GM23338 (cell line): Measurements from ENCODE around the gene DHX38. TPM values are rescaled to one million over a fixed set of nuclear protein-coding genes. Genes with fewer than 3 reads are reported as not detected.

Experiments used
- ATAC-seq: fragments of 200-7000 bp; cut with Tn5 transposase; 3 replicates; pipeline ENCODE4 v1.9.1; 2020
- DNase-seq: peaks from one replicate; pipeline ENCODE4 v3.0.0-alpha.2; 2015; ENCODE audit warnings: low spot score
- H2AFZ ChIP-seq: fragments of 200-600 bp; sonication (generic); 2 replicates; pipeline ENCODE4 v1.8.0; 2016; ENCODE audit warnings: antibody characterized with exemption, mild to moderate bottlenecking, moderate library complexity
- H3F3A ChIP-seq: fragments of 200-600 bp; sonication (generic); replicated peaks from 2 replicates; pipeline ENCODE4 v1.8.0; 2017; ENCODE audit warnings: antibody characterized with exemption, mixed run types, low read depth
- H3K27ac ChIP-seq: fragments of 200-600 bp; sonication (generic); 2 replicates; pipeline ENCODE4 v1.6.1; 2016; ENCODE audit warnings: low read depth
- H3K27me3 ChIP-seq: fragments of 200-600 bp; sonication (generic); 2 replicates; pipeline ENCODE4 v1.8.0; 2016; ENCODE audit warnings: mild to moderate bottlenecking, mixed run types, moderate library complexity; ENCODE audit not compliant: insufficient read depth
- H3K36me3 ChIP-seq: fragments of 200-600 bp; sonication (generic); 2 replicates; pipeline ENCODE4 v1.8.0; 2016; ENCODE audit warnings: mild to moderate bottlenecking; ENCODE audit not compliant: insufficient read depth
- H3K4me1 ChIP-seq: fragments of 200-600 bp; sonication (generic); 2 replicates; pipeline ENCODE4 v1.8.0; 2016; ENCODE audit warnings: mild to moderate bottlenecking, moderate library complexity; ENCODE audit not compliant: insufficient read depth
- H3K4me2 ChIP-seq: fragments of 200-600 bp; sonication (generic); 2 replicates; pipeline ENCODE4 v1.7.1; 2017; ENCODE audit warnings: mixed run types
- H3K4me3 ChIP-seq: fragments of 200-600 bp; sonication (generic); 2 replicates; pipeline ENCODE4 v1.6.1; 2016; ENCODE audit warnings: mixed run types
- H3K79me2 ChIP-seq: fragments of 200-600 bp; sonication (generic); replicated peaks from 2 replicates; pipeline ENCODE4 v1.8.0; 2017; ENCODE audit warnings: mild to moderate bottlenecking; ENCODE audit not compliant: insufficient read depth
- H3K9me2 ChIP-seq: fragments of 200-600 bp; sonication (generic); 2 replicates; pipeline ENCODE4 v1.8.0; 2017; ENCODE audit not compliant: insufficient read depth
- H4K20me1 ChIP-seq: fragments of 200-600 bp; sonication (generic); replicated peaks from 2 replicates; pipeline ENCODE4 v1.8.0; 2017; ENCODE audit warnings: mild to moderate bottlenecking; ENCODE audit not compliant: insufficient read depth
- H3K27ac Mint-ChIP-seq: 2 replicates; pipeline ENCODE4 v1.8.0; 2020; ENCODE audit warnings: inconsistent platforms, mild to moderate bottlenecking, moderate library complexity, mixed read lengths
- H3K27me3 Mint-ChIP-seq: 3 replicates; pipeline ENCODE4 v1.8.0; 2022; ENCODE audit warnings: low read depth, mild to moderate bottlenecking, moderate library complexity, mixed read lengths, inconsistent platforms; ENCODE audit not compliant: insufficient read depth, poor library complexity
- H3K36me3 Mint-ChIP-seq: 3 replicates; pipeline ENCODE4 v1.8.0; 2021; ENCODE audit warnings: low read depth, mild to moderate bottlenecking, inconsistent platforms, moderate library complexity, mixed read lengths
- H3K4me1 Mint-ChIP-seq: 3 replicates; pipeline ENCODE4 v1.8.0; 2020; ENCODE audit warnings: mild to moderate bottlenecking, inconsistent platforms, mixed read lengths
- H3K4me3 Mint-ChIP-seq: 3 replicates; pipeline ENCODE4 v1.8.0; 2021; ENCODE audit warnings: moderate library complexity, mild to moderate bottlenecking, inconsistent platforms, mixed read lengths
- H3K9me3 Mint-ChIP-seq: 3 replicates; pipeline ENCODE4 v1.8.0; 2020; ENCODE audit warnings: moderate library complexity, mild to moderate bottlenecking, inconsistent platforms, mixed read lengths
- JUNB ChIP-seq: IDR thresholded peaks from one replicate; pipeline ENCODE4 v1.6.1; 2016; ENCODE audit warnings: antibody characterized with exemption; ENCODE audit not compliant: unreplicated experiment
- polyA plus RNA-seq: library from polyadenylated mRNA; unstranded; fragments of >200 nt; fragmentation: Nextera tagmentation; extraction: Ambion mirVana; gene quantifications from 2 replicates; pipeline ENCODE4 v1.2.1, GENCODE V29; 2016
- total RNA-seq: library from RNA; depleted of rRNA; stranded (reverse); fragments of >200 nt; shearing (Covaris generic); gene quantifications from 2 replicates; pipeline ENCODE4 v1.2.3, GENCODE V29; 2014
- TF ChIP-seq, protein P1 (sequence below): fragments of 250-450 bp; sonication (Bioruptor Pico); IDR thresholded peaks from 2 replicates; pipeline ENCODE4 v1.5.0; 2020; ENCODE audit warnings: mild to moderate bottlenecking, moderate library complexity
- TF ChIP-seq, protein P2 (sequence below), 2 experiments: fragments of 200-600 bp in 1 of 2; sonication (generic) in 1 of 2; conservative IDR thresholded peaks; 2 replicates each; pipeline versions ENCODE4 v1.5.1 to v1.6.1; 2016 to 2017; ENCODE audit warnings: antibody characterized with exemption in 2 of 2, low read depth in 2 of 2, mild to moderate bottlenecking in 2 of 2, moderate library complexity in 1 of 2

The DHX38 gene
- total and polyA plus RNA-seq, 2 experiments from 2014 or later, result 31.4 to 46.4 TPM

DNA sequence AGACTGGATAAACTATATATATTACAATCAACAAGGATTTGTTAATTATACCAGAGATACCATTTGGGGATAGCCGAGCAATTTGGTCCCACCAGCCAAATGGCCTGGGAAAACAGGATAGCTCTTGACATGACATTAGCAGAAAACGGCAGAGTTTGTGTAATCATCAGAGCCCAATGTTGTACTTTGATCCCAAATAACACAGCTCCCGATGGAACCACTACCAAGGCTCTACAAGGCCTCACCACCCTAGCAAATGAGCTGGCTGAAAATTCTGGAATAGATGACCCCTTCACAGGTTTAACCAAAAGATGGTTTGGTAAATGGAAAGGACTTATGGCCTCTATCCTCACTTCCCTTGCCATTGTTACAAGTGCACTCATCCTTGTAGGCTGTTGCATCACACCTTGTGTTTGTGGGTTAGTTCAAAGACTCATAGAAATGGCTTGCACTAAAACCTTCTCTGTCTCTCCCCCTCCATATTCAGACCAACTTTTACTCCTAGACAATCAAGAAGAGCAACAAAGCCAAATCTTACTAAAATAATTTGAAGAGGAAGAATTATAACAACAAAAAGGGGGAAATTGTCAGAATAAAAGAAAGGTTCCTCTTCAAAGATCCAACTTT is 9.8 kb upstream of the DHX38 start:
- no peaks in the 10 kb centered on the region for H3K4me1 ChIP-seq
- peaks cover 10% of the 10 kb centered on the region; the same call in 1 of the 2 replicates for H3K36me3 ChIP-seq
- ATAC-seq (no peak), DNase-seq (no peak)
- no peak overlapping the region for H2AFZ ChIP-seq
- H3K4me2 ChIP-seq, result no peak overlapping the region
- Mint-ChIP-seq H3K36me3 (peaks cover 49% of the 10 kb centered on the region), H3K27me3 (peaks cover 3% of the 10 kb centered on the region), H3K9me3 (peaks cover 15% of the 10 kb centered on the region), H3K27ac (no peak overlapping the region), H3K4me3 (no peak overlapping the region), H3K4me1 (no peaks in the 10 kb centered on the region)
- H4K20me1 ChIP-seq, result no peaks in the 10 kb centered on the region
- no peaks in the 10 kb centered on the region; the same call in 1 of the 2 replicates for H3K9me2 ChIP-seq
- H3K27me3 ChIP-seq, result no peaks in the 10 kb centered on the region
- TF ChIP-seq, protein P1, sequence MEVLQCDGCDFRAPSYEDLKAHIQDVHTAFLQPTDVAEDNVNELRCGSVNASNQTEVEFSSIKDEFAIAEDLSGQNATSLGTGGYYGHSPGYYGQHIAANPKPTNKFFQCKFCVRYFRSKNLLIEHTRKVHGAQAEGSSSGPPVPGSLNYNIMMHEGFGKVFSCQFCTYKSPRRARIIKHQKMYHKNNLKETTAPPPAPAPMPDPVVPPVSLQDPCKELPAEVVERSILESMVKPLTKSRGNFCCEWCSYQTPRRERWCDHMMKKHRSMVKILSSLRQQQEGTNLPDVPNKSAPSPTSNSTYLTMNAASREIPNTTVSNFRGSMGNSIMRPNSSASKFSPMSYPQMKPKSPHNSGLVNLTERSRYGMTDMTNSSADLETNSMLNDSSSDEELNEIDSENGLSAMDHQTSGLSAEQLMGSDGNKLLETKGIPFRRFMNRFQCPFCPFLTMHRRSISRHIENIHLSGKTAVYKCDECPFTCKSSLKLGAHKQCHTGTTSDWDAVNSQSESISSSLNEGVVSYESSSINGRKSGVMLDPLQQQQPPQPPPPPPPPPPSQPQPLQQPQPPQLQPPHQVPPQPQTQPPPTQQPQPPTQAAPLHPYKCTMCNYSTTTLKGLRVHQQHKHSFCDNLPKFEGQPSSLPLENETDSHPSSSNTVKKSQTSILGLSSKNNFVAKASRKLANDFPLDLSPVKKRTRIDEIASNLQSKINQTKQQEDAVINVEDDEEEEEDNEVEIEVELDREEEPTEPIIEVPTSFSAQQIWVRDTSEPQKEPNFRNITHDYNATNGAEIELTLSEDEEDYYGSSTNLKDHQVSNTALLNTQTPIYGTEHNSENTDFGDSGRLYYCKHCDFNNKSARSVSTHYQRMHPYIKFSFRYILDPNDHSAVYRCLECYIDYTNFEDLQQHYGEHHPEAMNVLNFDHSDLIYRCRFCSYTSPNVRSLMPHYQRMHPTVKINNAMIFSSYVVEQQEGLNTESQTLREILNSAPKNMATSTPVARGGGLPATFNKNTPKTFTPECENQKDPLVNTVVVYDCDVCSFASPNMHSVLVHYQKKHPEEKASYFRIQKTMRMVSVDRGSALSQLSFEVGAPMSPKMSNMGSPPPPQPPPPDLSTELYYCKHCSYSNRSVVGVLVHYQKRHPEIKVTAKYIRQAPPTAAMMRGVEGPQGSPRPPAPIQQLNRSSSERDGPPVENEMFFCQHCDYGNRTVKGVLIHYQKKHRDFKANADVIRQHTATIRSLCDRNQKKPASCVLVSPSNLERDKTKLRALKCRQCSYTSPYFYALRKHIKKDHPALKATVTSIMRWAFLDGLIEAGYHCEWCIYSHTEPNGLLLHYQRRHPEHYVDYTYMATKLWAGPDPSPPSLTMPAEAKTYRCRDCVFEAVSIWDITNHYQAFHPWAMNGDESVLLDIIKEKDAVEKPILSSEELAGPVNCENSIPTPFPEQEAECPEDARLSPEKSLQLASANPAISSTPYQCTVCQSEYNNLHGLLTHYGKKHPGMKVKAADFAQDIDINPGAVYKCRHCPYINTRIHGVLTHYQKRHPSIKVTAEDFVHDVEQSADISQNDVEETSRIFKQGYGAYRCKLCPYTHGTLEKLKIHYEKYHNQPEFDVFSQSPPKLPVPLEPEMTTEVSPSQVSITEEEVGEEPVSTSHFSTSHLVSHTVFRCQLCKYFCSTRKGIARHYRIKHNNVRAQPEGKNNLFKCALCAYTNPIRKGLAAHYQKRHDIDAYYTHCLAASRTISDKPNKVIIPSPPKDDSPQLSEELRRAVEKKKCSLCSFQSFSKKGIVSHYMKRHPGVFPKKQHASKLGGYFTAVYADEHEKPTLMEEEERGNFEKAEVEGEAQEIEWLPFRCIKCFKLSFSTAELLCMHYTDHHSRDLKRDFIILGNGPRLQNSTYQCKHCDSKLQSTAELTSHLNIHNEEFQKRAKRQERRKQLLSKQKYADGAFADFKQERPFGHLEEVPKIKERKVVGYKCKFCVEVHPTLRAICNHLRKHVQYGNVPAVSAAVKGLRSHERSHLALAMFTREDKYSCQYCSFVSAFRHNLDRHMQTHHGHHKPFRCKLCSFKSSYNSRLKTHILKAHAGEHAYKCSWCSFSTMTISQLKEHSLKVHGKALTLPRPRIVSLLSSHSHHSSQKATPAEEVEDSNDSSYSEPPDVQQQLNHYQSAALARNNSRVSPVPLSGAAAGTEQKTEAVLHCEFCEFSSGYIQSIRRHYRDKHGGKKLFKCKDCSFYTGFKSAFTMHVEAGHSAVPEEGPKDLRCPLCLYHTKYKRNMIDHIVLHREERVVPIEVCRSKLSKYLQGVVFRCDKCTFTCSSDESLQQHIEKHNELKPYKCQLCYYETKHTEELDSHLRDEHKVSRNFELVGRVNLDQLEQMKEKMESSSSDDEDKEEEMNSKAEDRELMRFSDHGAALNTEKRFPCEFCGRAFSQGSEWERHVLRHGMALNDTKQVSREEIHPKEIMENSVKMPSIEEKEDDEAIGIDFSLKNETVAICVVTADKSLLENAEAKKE (CRISPR knock-in tag), result no peak
- no peak for TF ChIP-seq JUNB
- TF ChIP-seq, protein P2, sequence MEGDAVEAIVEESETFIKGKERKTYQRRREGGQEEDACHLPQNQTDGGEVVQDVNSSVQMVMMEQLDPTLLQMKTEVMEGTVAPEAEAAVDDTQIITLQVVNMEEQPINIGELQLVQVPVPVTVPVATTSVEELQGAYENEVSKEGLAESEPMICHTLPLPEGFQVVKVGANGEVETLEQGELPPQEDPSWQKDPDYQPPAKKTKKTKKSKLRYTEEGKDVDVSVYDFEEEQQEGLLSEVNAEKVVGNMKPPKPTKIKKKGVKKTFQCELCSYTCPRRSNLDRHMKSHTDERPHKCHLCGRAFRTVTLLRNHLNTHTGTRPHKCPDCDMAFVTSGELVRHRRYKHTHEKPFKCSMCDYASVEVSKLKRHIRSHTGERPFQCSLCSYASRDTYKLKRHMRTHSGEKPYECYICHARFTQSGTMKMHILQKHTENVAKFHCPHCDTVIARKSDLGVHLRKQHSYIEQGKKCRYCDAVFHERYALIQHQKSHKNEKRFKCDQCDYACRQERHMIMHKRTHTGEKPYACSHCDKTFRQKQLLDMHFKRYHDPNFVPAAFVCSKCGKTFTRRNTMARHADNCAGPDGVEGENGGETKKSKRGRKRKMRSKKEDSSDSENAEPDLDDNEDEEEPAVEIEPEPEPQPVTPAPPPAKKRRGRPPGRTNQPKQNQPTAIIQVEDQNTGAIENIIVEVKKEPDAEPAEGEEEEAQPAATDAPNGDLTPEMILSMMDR (conservative IDR thresholded peaks at IDR 0.05; ENCODE audit: low read depth in 2 of 2), result no peak
- H3K4me3 ChIP-seq, result no peak overlapping the region
- H3K79me2 ChIP-seq, result no peaks in the 10 kb centered on the region
- H3K27ac ChIP-seq, result no peak overlapping the region
- no peaks in the 10 kb centered on the region for H3F3A ChIP-seq
